SK-N-SH (cell line): Measurements from ENCODE around the gene TXNRD2. TPM values are rescaled to one million over a fixed set of nuclear protein-coding genes. Genes with fewer than 3 reads are reported as not detected.

ENCODE experiments used
- CTCF ChIA-PET: fragments of 300-600, 350-600 bp; formaldehyde crosslinking; extraction: SDS; loops from one replicate; lab custom pipeline; 2021; lab: Yijun Ruan, JAX
- POLR2A ChIA-PET: fragments of 350-600 bp; sonication (Branson Sonifier 250); formaldehyde crosslinking; extraction: SDS; loops from one replicate; lab custom pipeline; 2020; ENCODE audit warnings: antibody characterized with exemption, inconsistent platforms; lab: Yijun Ruan, JAX
- DNase-seq: peaks from one replicate; pipeline ENCODE4 v3.0.0; 2012
- H2AFZ ChIP-seq: fragments of 200-600 bp; sonication (generic); 2 replicates; pipeline ENCODE4 v1.8.1; 2016; ENCODE audit warnings: antibody characterized with exemption, mild to moderate bottlenecking, low read depth
- H3F3A ChIP-seq: fragments of 200-600 bp; sonication (generic); replicated peaks from 2 replicates; pipeline ENCODE3; 2016; ENCODE audit warnings: antibody characterized with exemption, mild to moderate bottlenecking; ENCODE audit not compliant: insufficient read depth
- H3K27ac ChIP-seq, 2 experiments: fragments of 200-500 bp in 1 of 2; fragments of 200-600 bp in 1 of 2; sonication (Bioruptor generic) in 1 of 2; sonication (generic), shearing (Covaris generic) in 1 of 2; 2 replicates each; pipeline versions ENCODE4 v1.5.1 to v1.6.1; 2014 to 2016; ENCODE audit warnings: low read depth in 2 of 2, inconsistent platforms in 1 of 2, low read length in 1 of 2, mild to moderate bottlenecking in 1 of 2, mixed read lengths in 1 of 2
- H3K27me3 ChIP-seq: fragments of 200-600 bp; sonication (generic), shearing (Covaris generic); 2 replicates; pipeline ENCODE4 v1.6.1; 2016; ENCODE audit warnings: mixed run types; ENCODE audit not compliant: insufficient read depth
- H3K36me3 ChIP-seq, 2 experiments: fragments of 200-500 bp in 1 of 2; fragments of 200-600 bp in 1 of 2; sonication (Bioruptor generic) in 1 of 2; sonication (generic) in 1 of 2; replicated peaks in 1 of 2; 2 replicates each; pipeline versions ENCODE3 to v1.5.1; 2014 to 2016; ENCODE audit warnings: low read length in 1 of 2, mild to moderate bottlenecking in 1 of 2; ENCODE audit not compliant: insufficient read depth in 2 of 2, control insufficient read depth in 1 of 2
- H3K4me1 ChIP-seq, 2 experiments: fragments of 200-500 bp in 1 of 2; fragments of 200-600 bp in 1 of 2; sonication (Bioruptor generic) in 1 of 2; sonication (generic), shearing (Covaris generic) in 1 of 2; 2 replicates each; pipeline versions ENCODE4 v1.5.1 to v1.6.1; 2014 to 2016; ENCODE audit warnings: low read depth in 1 of 2, low read length in 1 of 2, mixed run types in 1 of 2; ENCODE audit not compliant: insufficient read depth in 2 of 2, control insufficient read depth in 1 of 2
- H3K4me2 ChIP-seq: fragments of 200-600 bp; sonication (generic), shearing (Covaris generic); 2 replicates; pipeline ENCODE4 v1.6.1; 2017; ENCODE audit warnings: mixed run types
- H3K4me3 ChIP-seq, 2 experiments: fragments of 200-500 bp in 1 of 2; fragments of 200-600 bp in 1 of 2; sonication (Bioruptor generic) in 1 of 2; sonication (generic), shearing (Covaris generic) in 1 of 2; 2 replicates each; pipeline versions ENCODE4 v1.5.1 to v1.8.1; 2014 to 2016; ENCODE audit warnings: low read depth in 2 of 2, inconsistent platforms in 1 of 2, low read length in 1 of 2, mild to moderate bottlenecking in 1 of 2, mixed read lengths in 1 of 2, moderate library complexity in 1 of 2
- H3K79me2 ChIP-seq: fragments of 200-600 bp; sonication (generic); 2 replicates; pipeline ENCODE4 v1.8.1; 2017; ENCODE audit warnings: mild to moderate bottlenecking; ENCODE audit not compliant: insufficient read depth
- H3K9ac ChIP-seq: fragments of 200-600 bp; sonication (generic); 2 replicates; pipeline ENCODE4 v1.6.1; 2017; ENCODE audit warnings: mixed run types
- H3K9me2 ChIP-seq: fragments of 200-600 bp; sonication (generic); 2 replicates; pipeline ENCODE4 v1.6.1; 2017; ENCODE audit warnings: mixed run types
- H3K9me3 ChIP-seq: fragments of 200-600 bp; sonication (generic); 2 replicates; pipeline ENCODE4 v1.6.1; 2017; ENCODE audit warnings: mixed run types, mild to moderate bottlenecking, moderate library complexity
- H4K20me1 ChIP-seq: fragments of 200-600 bp; sonication (generic); 2 replicates; pipeline ENCODE4 v1.6.1; 2017; ENCODE audit warnings: mild to moderate bottlenecking, mixed run types; ENCODE audit not compliant: insufficient read depth
- CTCF ChIP-seq: fragments of 200-600 bp; sonication (generic); IDR thresholded peaks from 2 replicates; pipeline ENCODE4 v1.6.1; 2017; ENCODE audit warnings: antibody characterized with exemption, mild to moderate bottlenecking, moderate library complexity
- ELF1 ChIP-seq: IDR thresholded peaks from 2 replicates; pipeline ENCODE4 v1.4.0; 2012
- FOSL2 ChIP-seq: IDR thresholded peaks from 2 replicates; pipeline ENCODE4 v1.4.0; 2012; ENCODE audit warnings: low read depth, mild to moderate bottlenecking, moderate library complexity, borderline replicate concordance
- FOXM1 ChIP-seq: IDR thresholded peaks from 2 replicates; pipeline ENCODE4 v1.4.0; 2012; ENCODE audit warnings: low read depth, mild to moderate bottlenecking
- MEF2A ChIP-seq: IDR thresholded peaks from 2 replicates; pipeline ENCODE4 v1.4.0; 2012; ENCODE audit warnings: low read depth, borderline replicate concordance
- MXI1 ChIP-seq: IDR thresholded peaks from 2 replicates; pipeline ENCODE4 v1.6.1; 2012; ENCODE audit warnings: mild to moderate bottlenecking, low read depth, low read length, improper control_type of control experiment
- NFIC ChIP-seq: IDR thresholded peaks from 2 replicates; pipeline ENCODE4 v1.4.0; 2012; ENCODE audit warnings: borderline replicate concordance
- NRF1 ChIP-seq: IDR thresholded peaks from 2 replicates; pipeline ENCODE4 v1.6.1; 2012; ENCODE audit warnings: low read depth, mild to moderate bottlenecking, low read length
- POLR2AphosphoS5 ChIP-seq: IDR thresholded peaks from 2 replicates; pipeline ENCODE4 v1.6.1; 2012; ENCODE audit warnings: low read depth, low read length
- RAD21 ChIP-seq: IDR thresholded peaks from 2 replicates; pipeline ENCODE4 v1.6.1; 2012; ENCODE audit warnings: mild to moderate bottlenecking, low read length
- RFX5 ChIP-seq: IDR thresholded peaks from 2 replicates; pipeline ENCODE4 v1.6.1; 2012; ENCODE audit warnings: mild to moderate bottlenecking, improper control_type of control experiment, low read length
- RXRA ChIP-seq: IDR thresholded peaks from 2 replicates; pipeline ENCODE4 v1.4.0; 2012; ENCODE audit warnings: low read depth, mild to moderate bottlenecking, borderline replicate concordance
- SMC3 ChIP-seq: IDR thresholded peaks from 2 replicates; pipeline ENCODE4 v1.6.1; 2012; ENCODE audit warnings: low read depth, low read length, improper control_type of control experiment
- TAF1 ChIP-seq: IDR thresholded peaks from 2 replicates; pipeline ENCODE4 v1.6.1; 2012; ENCODE audit warnings: low read depth, mild to moderate bottlenecking, low read length, moderate library complexity, borderline replicate concordance
- USF2 ChIP-seq: fragments of 150-350 bp; IDR thresholded peaks from 2 replicates; pipeline ENCODE4 v1.6.1; 2017; ENCODE audit warnings: antibody characterized with exemption, low read length, low read depth, borderline replicate concordance
- YY1 ChIP-seq: IDR thresholded peaks from 2 replicates; pipeline ENCODE4 v1.4.0; 2012; ENCODE audit warnings: low read depth, mild to moderate bottlenecking
- ZBTB33 ChIP-seq: IDR thresholded peaks from 2 replicates; pipeline ENCODE4 v1.4.0; 2012; ENCODE audit warnings: low read depth, borderline replicate concordance
- WGBS: methylation state at CpG from one replicate; pipeline ENCODE4 v1.1.6; 2017; ENCODE audit warnings: low lambda C conversion rate; 5-methylcytosine and 5-hydroxymethylcytosine counted together
- polyA plus RNA-seq, 3 experiments: library from polyadenylated mRNA; depleted of rRNA; stranded (reverse); fragments of >200 nt; gene quantifications; 2 replicates each; pipeline ENCODE4 v1.2.3, GENCODE V29; 2012
- TF ChIP-seq, protein P1 (sequence below): IDR thresholded peaks from 2 replicates; pipeline ENCODE4 v1.4.0; 2012; ENCODE audit warnings: low read depth, borderline replicate concordance
- TF ChIP-seq, protein P2 (sequence below): IDR thresholded peaks from 2 replicates; pipeline ENCODE4 v1.4.0; 2012; ENCODE audit warnings: low read depth

TXNRD2 gene
- polyA plus RNA-seq, 1 of the 3 experiments (the other 2 are of a cell fraction) = 34.7 TPM

- 94% methylated on average over 14 of the region's 30 CpGs for WGBS
- ChIA-PET CTCF (interaction anchor here (0.7 to 1.4 kb wide), 5 partner anchors 11 to 228 kb away, joined by 3 to 6 read pairs (median 3); partner anchors contain the start of gene RANBP1), POLR2A (no interaction called here)
- Histone ChIP-seq H3K4me2 (no peak overlapping the region), H3K4me1 (peaks cover 7 to 14% of the 10 kb centered on the region in 2 experiments; a peak in 2 of 4 replicates), H3F3A (no peaks in the 10 kb centered on the region), H3K9me2 (no peaks in the 10 kb centered on the region), H3K36me3 (peaks cover 11 to 13% of the 10 kb centered on the region in 2 experiments), H3K9ac (no peak overlapping the region), H2AFZ (no peak overlapping the region), H3K4me3 (no peak overlapping the region), H4K20me1 (peaks cover 28% of the 10 kb centered on the region), H3K9me3 (no peaks in the 10 kb centered on the region), H3K27ac (no peak overlapping the region), H3K27me3 (no peaks in the 10 kb centered on the region), H3K79me2 (peaks cover 31% of the 10 kb centered on the region; the same call in 1 of the 2 replicates)
- peak; percentile 32 for DNase-seq
- TF ChIP-seq SMC3 = no peak
- TF ChIP-seq MEF2A = no peak
- TF ChIP-seq, protein P1, sequence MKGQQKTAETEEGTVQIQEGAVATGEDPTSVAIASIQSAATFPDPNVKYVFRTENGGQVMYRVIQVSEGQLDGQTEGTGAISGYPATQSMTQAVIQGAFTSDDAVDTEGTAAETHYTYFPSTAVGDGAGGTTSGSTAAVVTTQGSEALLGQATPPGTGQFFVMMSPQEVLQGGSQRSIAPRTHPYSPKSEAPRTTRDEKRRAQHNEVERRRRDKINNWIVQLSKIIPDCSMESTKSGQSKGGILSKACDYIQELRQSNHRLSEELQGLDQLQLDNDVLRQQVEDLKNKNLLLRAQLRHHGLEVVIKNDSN = no peak
- TF ChIP-seq, protein P2, sequence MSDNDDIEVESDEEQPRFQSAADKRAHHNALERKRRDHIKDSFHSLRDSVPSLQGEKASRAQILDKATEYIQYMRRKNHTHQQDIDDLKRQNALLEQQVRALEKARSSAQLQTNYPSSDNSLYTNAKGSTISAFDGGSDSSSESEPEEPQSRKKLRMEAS = no peak
- TF ChIP-seq POLR2AphosphoS5 = no peak
- no peak for TF ChIP-seq MXI1
- TF ChIP-seq RXRA = no peak
- no peak for TF ChIP-seq RAD21
- no peak for TF ChIP-seq FOXM1
- no peak for TF ChIP-seq NRF1
- no peak for TF ChIP-seq YY1
- TF ChIP-seq TAF1 = no peak
Observed at GRCh38 chr22:19959043-19959586, 17.5 kb upstream of the TXNRD2 start.

DNA sequence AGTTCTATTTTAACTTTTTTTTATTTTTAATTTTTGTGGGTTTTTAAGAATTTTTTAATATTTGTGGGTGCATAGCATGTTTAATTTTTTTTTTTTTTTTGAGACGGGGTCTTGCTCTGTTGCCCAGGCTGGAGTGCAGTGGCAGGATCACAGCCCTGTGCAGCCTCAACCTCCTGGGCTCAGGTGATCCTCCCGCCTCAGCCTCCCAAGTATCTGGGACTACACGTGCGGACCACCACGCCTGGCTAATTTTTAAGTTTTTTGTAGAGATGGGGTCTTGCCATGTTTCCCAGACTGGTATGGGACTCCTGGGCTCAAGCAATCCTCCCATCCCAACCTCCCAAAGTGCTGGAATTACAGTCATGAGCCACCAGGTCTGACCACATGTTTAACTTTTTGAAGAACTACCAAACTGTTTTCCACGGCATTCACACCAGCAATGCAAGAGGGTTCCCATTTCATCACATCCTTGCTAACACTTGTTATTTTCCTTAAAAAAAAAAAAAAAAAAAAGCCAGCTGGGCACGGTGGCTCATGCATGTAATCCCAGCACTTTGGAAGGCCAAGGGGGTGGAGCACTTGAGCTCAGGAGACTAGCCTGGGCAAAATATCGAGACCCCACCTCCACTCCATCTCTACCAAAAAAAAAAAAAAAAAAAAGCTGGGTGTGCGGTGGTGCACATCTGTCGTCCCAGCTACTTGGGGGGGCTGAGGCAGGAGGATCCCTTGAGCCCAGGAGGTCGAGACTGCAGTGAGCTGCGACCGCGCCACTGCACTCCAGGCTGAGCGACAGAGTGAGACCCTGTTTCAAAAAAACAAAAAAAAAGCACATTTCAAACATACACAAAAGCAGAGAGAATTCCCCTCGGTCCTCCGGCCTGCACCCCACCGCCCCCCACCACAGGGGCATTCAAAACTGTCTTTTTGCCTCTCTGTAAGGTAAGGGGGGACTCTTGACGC lies 16.7 kb upstream of the TXNRD2 start:
- ChIA-PET CTCF (interaction anchor here (0.7 to 1.4 kb wide), 7 partner anchors 10 to 228 kb away, joined by 3 to 6 read pairs (median 3); partner anchors contain the start of gene RANBP1), POLR2A (no interaction called here)
- H3K27me3 ChIP-seq = no peaks in the 10 kb centered on the region
- H3K36me3 ChIP-seq = peaks cover 4 to 6% of the 10 kb centered on the region in 2 experiments
- H4K20me1 ChIP-seq = peaks cover 35% of the 10 kb centered on the region
- H3K4me3 ChIP-seq = no peak overlapping the region
- no peaks in the 10 kb centered on the region for H3K9me2 ChIP-seq
- no peaks in the 10 kb centered on the region for H3F3A ChIP-seq
- peaks cover 7 to 14% of the 10 kb centered on the region in 2 experiments; a peak in 2 of 4 replicates for H3K4me1 ChIP-seq
- no peak overlapping the region for H3K4me2 ChIP-seq
- no peak overlapping the region for H3K27ac ChIP-seq
- WGBS = 92% methylated on average over 18 of the region's 19 CpGs
- DNase-seq = no peak
- no peaks in the 10 kb centered on the region for H3K9me3 ChIP-seq
- H3K9ac ChIP-seq = no peak overlapping the region
- H3K79me2 ChIP-seq = peaks cover 39% of the 10 kb centered on the region; the same call in 1 of the 2 replicates
- no peak overlapping the region for H2AFZ ChIP-seq
- TF ChIP-seq ZBTB33 (no peak), SMC3 (no peak), NRF1 (no peak), CTCF (no peak), USF2 (no peak), RXRA (no peak), FOXM1 (no peak), ELF1 (no peak), MXI1 (no peak), FOSL2 (no peak), NFIC (no peak), RFX5 (no peak), RAD21 (no peak)
- TF ChIP-seq, protein P2 = no peak
